Prostate gland (tissue), 2 donors: ENCODE measurements around the gene APBA2.

Experiments used
- CTCF ChIP-seq, 4 experiments: fragments of 200-600 bp in 2 of 4; fragments of 450-650 bp in 2 of 4; sonication (generic) in 2 of 4; IDR thresholded peaks; 1 replicate in 3 of 4; 2 replicates in 1 of 4; pipeline ENCODE4 v1.5.1; 2016 to 2019; ENCODE audit warnings: antibody characterized with exemption in 4 of 4, mild to moderate bottlenecking in 2 of 4, moderate library complexity in 2 of 4
- POLR2A ChIP-seq: fragments of 450-650 bp; IDR thresholded peaks from one replicate; pipeline ENCODE4 v1.6.1; 2016; ENCODE audit warnings: antibody characterized with exemption, mild to moderate bottlenecking
- POLR2AphosphoS5 ChIP-seq: sonication (generic); formaldehyde crosslinking; IDR thresholded peaks from one replicate; pipeline ENCODE4 v1.6.1; 2017; ENCODE audit warnings: antibody characterized with exemption

- TF ChIP-seq CTCF (IDR thresholded peaks at IDR 0.05) (no peak), POLR2A (no peak), POLR2AphosphoS5 (no peak)
Observed at GRCh38 chr15:29008846-29009245, 123.1 kb downstream of the APBA2 start.
